Neutrophil (primary cell): ENCODE measurements around the gene ACAD9.

Experiments used
- H3K27ac ChIP-seq: fragments of 200-600 bp; sonication (generic); 2 replicates; pipeline ENCODE4 v1.5.1; 2016; ENCODE audit warnings: mild to moderate bottlenecking, moderate library complexity
- H3K27me3 ChIP-seq: fragments of 200-600 bp; sonication (generic); 2 replicates; pipeline ENCODE4 v1.6.0; 2016; ENCODE audit warnings: mild to moderate bottlenecking
- H3K36me3 ChIP-seq: fragments of 200-600 bp; sonication (generic); 2 replicates; pipeline ENCODE4 v1.5.1; 2017
- H3K4me1 ChIP-seq, 2 experiments: fragments of 200-600 bp in 1 of 2; sonication (generic) in 1 of 2; 1 replicate in 1 of 2; 2 replicates in 1 of 2; pipeline versions ENCODE4 v1.5.1 to v1.6.1; 2013 to 2016; ENCODE audit warnings: low read depth in 1 of 2, low read length in 1 of 2, mild to moderate bottlenecking in 1 of 2, moderate library complexity in 1 of 2; ENCODE audit not compliant: control insufficient read depth in 1 of 2, insufficient read depth in 1 of 2
- H3K4me3 ChIP-seq, 2 experiments: fragments of 200-600 bp in 1 of 2; sonication (generic) in 1 of 2; 1 replicate in 1 of 2; 2 replicates in 1 of 2; pipeline ENCODE4 v1.5.1; 2013 to 2016; ENCODE audit warnings: low read depth in 1 of 2, low read length in 1 of 2, mild to moderate bottlenecking in 1 of 2, moderate library complexity in 1 of 2
- H3K9me3 ChIP-seq: fragments of 200-600 bp; sonication (generic); 2 replicates; pipeline ENCODE4 v1.5.1; 2016
- CTCF ChIP-seq: fragments of 200-600 bp; sonication (generic); IDR thresholded peaks from 2 replicates; pipeline ENCODE4 v1.5.1; 2016; ENCODE audit warnings: antibody characterized with exemption

ACAD9 gene

GRCh38 chr3:128906804-128907525 is 27.5 kb downstream of the ACAD9 start:
- TF ChIP-seq CTCF: no peak
- Histone ChIP-seq H3K4me1 (no peaks in the 10 kb centered on the region), H3K9me3 (no peaks in the 10 kb centered on the region), H3K36me3 (peaks cover 100% of the 10 kb centered on the region), H3K27me3 (no peaks in the 10 kb centered on the region), H3K4me3 (no peak overlapping the region), H3K27ac (no peak overlapping the region)

GRCh38 chr3:128907706-128908445 is 28.5 kb downstream of the ACAD9 start:
- no peaks in the 10 kb centered on the region for H3K27me3 ChIP-seq
- H3K36me3 ChIP-seq: peaks cover 100% of the 10 kb centered on the region
- no peak overlapping the region for H3K27ac ChIP-seq
- no peaks in the 10 kb centered on the region for H3K9me3 ChIP-seq
- H3K4me1 ChIP-seq: no peaks in the 10 kb centered on the region
- H3K4me3 ChIP-seq: no peak overlapping the region
- no peak for TF ChIP-seq CTCF

GRCh38 chr3:128908951-128909350 is 29.5 kb downstream of the ACAD9 start:
- H3K27ac ChIP-seq: no peak overlapping the region
- no peak for TF ChIP-seq CTCF
- no peaks in the 10 kb centered on the region for H3K4me1 ChIP-seq
- no peaks in the 10 kb centered on the region for H3K9me3 ChIP-seq
- H3K4me3 ChIP-seq: no peak overlapping the region
- H3K27me3 ChIP-seq: no peaks in the 10 kb centered on the region
- peaks cover 100% of the 10 kb centered on the region for H3K36me3 ChIP-seq

- no peaks in the 10 kb centered on the region for H3K27me3 ChIP-seq
- peaks cover 100% of the 10 kb centered on the region for H3K36me3 ChIP-seq
- no peak overlapping the region for H3K4me3 ChIP-seq
- no peak for TF ChIP-seq CTCF
- no peaks in the 10 kb centered on the region for H3K4me1 ChIP-seq
- no peak overlapping the region for H3K27ac ChIP-seq
- H3K9me3 ChIP-seq: no peaks in the 10 kb centered on the region
These were observed 30.6 kb downstream of the ACAD9 start for GRCh38 chr3:128910006-128910405.

- Histone ChIP-seq H3K36me3 (peaks cover 100% of the 10 kb centered on the region), H3K4me1 (no peaks in the 10 kb centered on the region), H3K27ac (no peak overlapping the region), H3K4me3 (no peak overlapping the region), H3K27me3 (no peaks in the 10 kb centered on the region), H3K9me3 (no peaks in the 10 kb centered on the region)
- TF ChIP-seq CTCF: no peak
These were observed 32.5 kb downstream of the ACAD9 start for GRCh38 chr3:128911911-128912310.
